ENCODE measurements around the gene TRAPPC11.

- no peak for TF ChIP-seq EZH2phosphoT487 (IDR thresholded peaks at IDR 0.05; ENCODE audit: borderline replicate concordance)
- TF ChIP-seq CTCF (conservative IDR thresholded peaks at IDR 0.05; ENCODE audit: low read length) = no peak
These were observed 64.6 kb downstream of the TRAPPC11 start for GRCh38 chr4:183723561-183724228.

All from Loucy (cell line).